ENCODE measurements around the gene ITIH3. TPM values are rescaled to one million over a fixed set of nuclear protein-coding genes. Genes with fewer than 3 reads are reported as not detected.

ITIH3 gene
- total and polyA plus RNA-seq, 2 of the 8 experiments (the other 6 are each of a cell fraction or from before 2014, with no cell fraction given): not detected

DNA sequence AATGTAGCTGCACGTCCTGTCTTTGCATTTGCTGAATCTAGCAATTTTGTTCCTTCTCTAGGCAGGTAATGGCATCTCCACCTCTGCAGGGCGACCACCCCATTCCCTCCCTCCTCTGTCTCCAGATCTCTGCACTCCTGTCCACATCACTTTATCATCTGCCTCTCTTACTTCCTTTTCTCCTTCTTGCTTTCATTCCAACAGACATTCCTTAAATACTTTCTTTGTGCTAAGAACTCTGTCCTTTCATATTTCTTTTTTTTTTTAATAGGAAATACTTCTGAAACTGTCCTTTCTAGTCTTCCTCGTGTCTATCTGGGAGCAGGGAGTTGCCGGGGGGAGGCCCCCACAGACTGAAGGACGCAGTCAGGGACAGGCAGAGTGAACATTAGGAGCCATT, 7.2 kb downstream of the ITIH3 start:
- no peak overlapping the region for H2AFZ ChIP-seq (ENCODE audit: low read length)
- no peaks in the 10 kb centered on the region for H3K79me2 ChIP-seq (ENCODE audit: control insufficient read depth in 1 of 2, insufficient read depth in 2 of 2, low read length in 2 of 2)
- no peak overlapping the region for H4K91ac ChIP-seq (replicated peaks; ENCODE audit: insufficient read length, low read length)
- TF ChIP-seq TCF12 (IDR thresholded peaks at IDR 0.05; ENCODE audit: low read depth, low read length) (no peak), MAFK (IDR thresholded peaks at IDR 0.05; ENCODE audit: low read depth, low read length) (no peak), RFX5 (IDR thresholded peaks at IDR 0.05; ENCODE audit: borderline replicate concordance, low read depth, low read length) (no peak), NANOG (IDR thresholded peaks at IDR 0.05; ENCODE audit: insufficient read depth, low read depth, low read length, poor library complexity, severe bottlenecking) (no peak)
- no peak for DNase-seq (ENCODE audit: low read depth in 1 of 2, low spot score in 2 of 2)
- no peak for FAIRE-seq
- WGBS, 2 experiments (ENCODE audit: extremely low coverage in 1 of 2, insufficient coverage in 1 of 2, insufficient read length in 1 of 2, insufficient replicate concordance in 2 of 2, low coverage in 1 of 2, low lambda C conversion rate in 2 of 2, missing lambda C conversion rate in 1 of 2): 87% methylated on average over 5 of the region's 5 CpGs; no CpG with 5 or more reads in 1 of the 2 experiments
- no peak overlapping the region for H3K4me2 ChIP-seq (ENCODE audit: insufficient read depth in 1 of 2, low read depth in 2 of 2, low read length in 2 of 2)
- no peak overlapping the region for H4K5ac ChIP-seq (ENCODE audit: insufficient read length, low read depth, low read length)
- H3K27ac ChIP-seq (ENCODE audit: low read depth, low read length): no peak overlapping the region
- no peaks in the 10 kb centered on the region for H3K79me1 ChIP-seq (ENCODE audit: low read depth, low read length)
- H3K4me3 ChIP-seq (ENCODE audit: extremely low read depth in 1 of 4, insufficient read depth in 2 of 4, low read depth in 3 of 4, low read length in 4 of 4): no peak overlapping the region
- ChIA-PET CTCF (ENCODE audit: partially characterized antibody) (interaction anchor here (1.4 to 3.9 kb wide), 4 partner anchors 8 to 19 kb away, joined by 3 to 43 read pairs (median 7); partner anchors contain the start of gene ITIH3), POLR2A (ENCODE audit: partially characterized antibody) (interaction anchor here (1.8 kb wide), 1 partner anchor 19 kb away, joined by 5 read pairs; no protein-coding TSS in a partner anchor)
- H2BK15ac ChIP-seq (ENCODE audit: low read length): no peak overlapping the region
- H2BK12ac ChIP-seq (ENCODE audit: low read depth, low read length): no peak overlapping the region
- H3K4me1 ChIP-seq (replicated peaks in 1 of 4; ENCODE audit: control insufficient read depth in 3 of 4, insufficient read depth in 4 of 4, low read length in 3 of 4): no peaks in the 10 kb centered on the region
- no peak overlapping the region for H3K14ac ChIP-seq (ENCODE audit: insufficient read length)
- no peak overlapping the region for H3K23ac ChIP-seq (ENCODE audit: insufficient read length)
- no peak overlapping the region for H2BK5ac ChIP-seq (ENCODE audit: low read depth, low read length)
- H2AK5ac ChIP-seq (ENCODE audit: low read depth, low read length): no peak overlapping the region
- no peak overlapping the region for H3K18ac ChIP-seq (ENCODE audit: extremely low read depth, low read length)
- peaks cover 0 to 2% of the 10 kb centered on the region in 2 experiments for H4K20me1 ChIP-seq (replicated peaks in 1 of 2; ENCODE audit: control insufficient read depth in 1 of 2, insufficient read depth in 2 of 2, low read length in 2 of 2)
- no peaks in the 10 kb centered on the region for H3K23me2 ChIP-seq (ENCODE audit: low read depth, low read length)
- no peak overlapping the region for H4K8ac ChIP-seq (ENCODE audit: extremely low read depth, insufficient read depth, low read length)
- H3K27me3 ChIP-seq (replicated peaks in 1 of 4; ENCODE audit: control insufficient read depth in 3 of 4, extremely low read depth in 1 of 4, insufficient read depth in 3 of 4, low read length in 3 of 4): no peaks in the 10 kb centered on the region
- no peak overlapping the region for H3K9ac ChIP-seq (replicated peaks in 1 of 4; ENCODE audit: extremely low read depth in 1 of 4, low read depth in 3 of 4, low read length in 3 of 4)
- no peaks in the 10 kb centered on the region for H3K36me3 ChIP-seq (ENCODE audit: control insufficient read depth in 2 of 4, insufficient read depth in 4 of 4, low read length in 3 of 4)
- no peak overlapping the region for H2BK120ac ChIP-seq (replicated peaks; ENCODE audit: low read depth, low read length)
- no peaks in the 10 kb centered on the region for H3K9me3 ChIP-seq (ENCODE audit: insufficient read depth in 2 of 2, low read depth in 1 of 2, low read length in 1 of 2)
- no peak overlapping the region for H2BK20ac ChIP-seq (ENCODE audit: low read length)
- no peak overlapping the region for H3K56ac ChIP-seq (replicated peaks; ENCODE audit: insufficient read length, low read depth, low read length)
- no peak overlapping the region for H3K4ac ChIP-seq (replicated peaks; ENCODE audit: insufficient read length, low read depth, low read length)
